ENCODE results near the gene PDZRN4. TPM values are rescaled to one million over a fixed set of nuclear protein-coding genes. Genes with fewer than 3 reads are reported as not detected.

The PDZRN4 gene
- total and polyA plus RNA-seq, 2 of the 4 experiments (the other 2 are of a cell fraction): not detected

DNA sequence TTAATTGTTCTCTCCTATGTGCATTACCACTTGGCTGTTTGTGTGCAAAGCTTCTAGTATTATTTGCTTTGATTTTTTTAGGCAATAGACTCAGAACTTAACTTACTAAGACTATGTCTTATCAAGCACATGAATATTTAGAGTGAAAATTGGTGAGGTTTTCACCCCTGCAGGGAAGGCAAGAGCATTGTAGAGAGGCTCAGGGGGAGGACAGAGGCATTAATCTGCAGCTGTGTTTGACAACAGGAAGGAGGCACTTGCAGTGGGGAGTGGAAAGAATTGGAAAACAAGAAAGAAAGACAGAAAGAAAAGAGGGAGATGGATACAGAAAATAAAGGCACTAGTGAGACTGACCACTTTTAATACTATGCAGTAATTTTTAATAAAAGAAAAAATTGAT, 431.6 kb downstream of the PDZRN4 start:
- no peak overlapping the region for H3K23ac ChIP-seq (ENCODE audit: low read depth, low read length)
- H3K9ac ChIP-seq (ENCODE audit: low read depth, low read length): no peak overlapping the region
- H2AFZ ChIP-seq (replicated peaks; ENCODE audit: low read length, poor library complexity): no peak overlapping the region
- ATAC-seq (ENCODE audit: low read depth) (no peak), DNase-seq (no peak)
- no peak overlapping the region for H3K4me3 ChIP-seq (ENCODE audit: insufficient read depth, low read depth, low read length)
- no TSS peak for BruUV-seq (replicated peaks)
- H3K79me1 ChIP-seq (ENCODE audit: low read depth in 1 of 2, low read length in 2 of 2): no peaks in the 10 kb centered on the region
- no peak overlapping the region for H3K18ac ChIP-seq (ENCODE audit: low read depth, low read length)
- H2BK15ac ChIP-seq (ENCODE audit: low read depth, low read length): no peak overlapping the region
- no peak overlapping the region for H2AK9ac ChIP-seq (replicated peaks; ENCODE audit: low read depth, low read length, poor library complexity)
- no peaks in the 10 kb centered on the region for H3K27me3 ChIP-seq (ENCODE audit: control insufficient read depth, insufficient read depth, low read length)
- H4K5ac ChIP-seq (ENCODE audit: low read depth, low read length): no peak overlapping the region
- H2BK20ac ChIP-seq (ENCODE audit: low read depth, low read length): no peak overlapping the region
- intact Hi-C loops (cut with micrococcal nuclease): no loop called here
- no peak overlapping the region for H2AK5ac ChIP-seq (ENCODE audit: low read depth, low read length)
- H3K4me1 ChIP-seq (ENCODE audit: control insufficient read depth, insufficient read depth, low read length): no peaks in the 10 kb centered on the region
- ChIA-PET CTCF (no interaction called here), POLR2A (ENCODE audit: unreplicated experiment) (no interaction called here)
- H3K9me3 ChIP-seq (ENCODE audit: control insufficient read depth, insufficient read depth, low read length): no peaks in the 10 kb centered on the region
- no peak overlapping the region for H3K56ac ChIP-seq (ENCODE audit: extremely low read depth, insufficient read depth, low read length)
- no peak overlapping the region for H3K4ac ChIP-seq (ENCODE audit: low read depth, low read length)
- no peak overlapping the region for H2BK120ac ChIP-seq (ENCODE audit: low read depth, low read length)
- no peak overlapping the region for H3K27ac ChIP-seq (ENCODE audit: insufficient read depth, low read length)
- no peak for TF ChIP-seq SMC3 (IDR thresholded peaks at IDR 0.05; ENCODE audit: low read depth, low read length)
- no peak for TF ChIP-seq CTCF (conservative IDR thresholded peaks at IDR 0.05; ENCODE audit: low read depth, low read length)
- no peak for TF ChIP-seq FOS (IDR thresholded peaks at IDR 0.05; ENCODE audit: low read depth, low read length)
- no peak for TF ChIP-seq MAZ (IDR thresholded peaks at IDR 0.05; ENCODE audit: borderline replicate concordance, low read depth, low read length)
- TF ChIP-seq RCOR1 (IDR thresholded peaks at IDR 0.05; ENCODE audit: insufficient replicate concordance, low read length): no peak
- TF ChIP-seq RAD21 (IDR thresholded peaks at IDR 0.05; ENCODE audit: low read length): no peak
- no peak for TF ChIP-seq CHD1 (IDR thresholded peaks at IDR 0.05; ENCODE audit: low read depth, low read length)
- TF ChIP-seq NFE2L2 (IDR thresholded peaks at IDR 0.05; ENCODE audit: low read depth, low read length): no peak
- no peak for TF ChIP-seq BHLHE40 (IDR thresholded peaks at IDR 0.05; ENCODE audit: low read depth, low read length)
- TF ChIP-seq CEBPB (IDR thresholded peaks at IDR 0.05; ENCODE audit: low read depth, low read length): no peak
- no peak for TF ChIP-seq ELK1 (IDR thresholded peaks at IDR 0.05; ENCODE audit: borderline replicate concordance, low read depth, low read length)
- no peak for TF ChIP-seq POLR2A (IDR thresholded peaks at IDR 0.05; ENCODE audit: low read depth, low read length)
- TF ChIP-seq MXI1 (IDR thresholded peaks at IDR 0.05; ENCODE audit: borderline replicate concordance, low read depth, low read length): no peak
- TF ChIP-seq MAFK (IDR thresholded peaks at IDR 0.05; ENCODE audit: low read depth, low read length): no peak
- TF ChIP-seq USF2 (IDR thresholded peaks at IDR 0.05; ENCODE audit: low read depth, low read length): no peak
- TF ChIP-seq RFX5 (IDR thresholded peaks at IDR 0.05; ENCODE audit: low read depth, low read length): no peak
- no peak overlapping the region for H4K8ac ChIP-seq (ENCODE audit: low read depth in 2 of 2, low read length in 2 of 2)
- in situ Hi-C loops (cut with MboI; ENCODE audit: low sequenced_read_pairs): no loop called here
- H4K20me1 ChIP-seq (ENCODE audit: insufficient read depth, low read length): no peaks in the 10 kb centered on the region
- no peaks in the 10 kb centered on the region for H3K9me1 ChIP-seq (ENCODE audit: insufficient read depth, low read length)
- no peak overlapping the region for H3K4me2 ChIP-seq (ENCODE audit: low read depth, low read length)
- dilution Hi-C loops (cut with HindIII; ENCODE audit: low sequenced_read_pairs, unreplicated experiment): no loop called here
- no peak overlapping the region for H3K14ac ChIP-seq (replicated peaks; ENCODE audit: low read depth, low read length)
- no peak overlapping the region for H2BK5ac ChIP-seq (ENCODE audit: low read depth, low read length, poor library complexity, severe bottlenecking)
- no peaks in the 10 kb centered on the region for H3K36me3 ChIP-seq (ENCODE audit: control insufficient read depth, insufficient read depth, low read length)
- H4K91ac ChIP-seq (ENCODE audit: insufficient read depth, low read depth, low read length): no peak overlapping the region

Data from IMR-90 (cell line).